Endodermal cell (in vitro differentiated cells): ENCODE data around the gene RBM47. TPM values are rescaled to one million over a fixed set of nuclear protein-coding genes. Genes with fewer than 3 reads are reported as not detected.

Experiments used
- DNase-seq: peaks from one replicate; pipeline ENCODE4 v3.0.0-alpha.2; 2017
- H3K27ac ChIP-seq: 2 replicates; pipeline ENCODE4 v1.5.1; 2013; ENCODE audit warnings: mild to moderate bottlenecking, low read depth, low read length, moderate library complexity
- H3K27me3 ChIP-seq: 2 replicates; pipeline ENCODE4 v1.6.1; 2013; ENCODE audit warnings: mild to moderate bottlenecking, low read length, moderate library complexity; ENCODE audit not compliant: insufficient read depth, control insufficient read depth, poor library complexity, severe bottlenecking
- H3K36me3 ChIP-seq: 2 replicates; pipeline ENCODE4 v1.7.0; 2013; ENCODE audit warnings: mild to moderate bottlenecking, low read length, moderate library complexity; ENCODE audit not compliant: control insufficient read depth, insufficient read depth
- H3K4me1 ChIP-seq: one replicate; pipeline ENCODE4 v1.7.0; 2013; ENCODE audit warnings: low read length; ENCODE audit not compliant: control insufficient read depth, insufficient read depth
- H3K4me3 ChIP-seq: 2 replicates; pipeline ENCODE4 v1.5.1; 2013; ENCODE audit warnings: mild to moderate bottlenecking, low read length, moderate library complexity
- H3K9ac ChIP-seq: 2 replicates; pipeline ENCODE4 v1.6.1; 2013; ENCODE audit warnings: mild to moderate bottlenecking, low read length, moderate library complexity; ENCODE audit not compliant: poor library complexity, severe bottlenecking; ENCODE audit errors: extremely low read depth
- H3K9me3 ChIP-seq: 2 replicates; pipeline ENCODE4 v1.6.1; 2013; ENCODE audit warnings: mild to moderate bottlenecking, low read length, moderate library complexity; ENCODE audit not compliant: control insufficient read depth
- H3K27ac Mint-ChIP-seq: 2 replicates; pipeline ENCODE4 v1.8.0; 2020; ENCODE audit warnings: mixed read lengths
- H3K27me3 Mint-ChIP-seq: 2 replicates; pipeline ENCODE4 v1.8.0; 2021; ENCODE audit warnings: mild to moderate bottlenecking, mixed read lengths; ENCODE audit not compliant: insufficient read depth
- H3K36me3 Mint-ChIP-seq: 2 replicates; pipeline ENCODE4 v1.8.0; 2020; ENCODE audit warnings: low read depth, mixed read lengths
- H3K4me1 Mint-ChIP-seq: 2 replicates; pipeline ENCODE4 v1.8.0; 2020; ENCODE audit warnings: mixed read lengths
- H3K4me3 Mint-ChIP-seq: 2 replicates; pipeline ENCODE4 v1.8.0; 2020; ENCODE audit warnings: mild to moderate bottlenecking, moderate library complexity, mixed read lengths
- H3K9me3 Mint-ChIP-seq: 2 replicates; pipeline ENCODE4 v1.8.0; 2020; ENCODE audit warnings: mild to moderate bottlenecking, mixed read lengths
- CTCF ChIP-seq: fragments of 200-600 bp; sonication (generic); conservative IDR thresholded peaks from 2 replicates; pipeline ENCODE4 v1.5.0; 2021; ENCODE audit warnings: antibody characterized with exemption, mild to moderate bottlenecking
- WGBS, 2 experiments: methylation state at CpG; one replicate each; pipeline versions ENCODE4 v1.1.5 to v1.1.7; 2013; ENCODE audit warnings: missing lambda C conversion rate in 2 of 2, mixed read lengths in 1 of 2; ENCODE audit not compliant: insufficient coverage in 1 of 2, insufficient read length in 1 of 2; 5-methylcytosine and 5-hydroxymethylcytosine counted together
- total RNA-seq, 2 donors: library from RNA; stranded (reverse); fragmentation: NEBNext Ultra II Directional in 1 of 2; extraction: Animal tissue kit (Norgen Biotek cat#: 25700) in 1 of 2; gene quantifications; 2 replicates in 1 of 2; 3 replicates in 1 of 2; pipeline ENCODE4 v1.2.1, GENCODE V29; 2021

The RBM47 gene
- total RNA-seq, 2 donors from 2014 or later: 71.7 to 90.6 TPM

- Mint-ChIP-seq H3K27ac (no peak overlapping the region), H3K36me3 (no peaks in the 10 kb centered on the region), H3K4me3 (no peak overlapping the region), H3K9me3 (no peaks in the 10 kb centered on the region), H3K4me1 (peaks cover 2% of the 10 kb centered on the region), H3K27me3 (no peaks in the 10 kb centered on the region)
- Histone ChIP-seq H3K4me1 (no peaks in the 10 kb centered on the region), H3K4me3 (no peak overlapping the region), H3K27me3 (no peaks in the 10 kb centered on the region), H3K36me3 (no peaks in the 10 kb centered on the region), H3K9ac (no peak overlapping the region), H3K9me3 (no peaks in the 10 kb centered on the region), H3K27ac (no peak overlapping the region)
- DNase-seq: no peak
- TF ChIP-seq CTCF: no peak
- 96% methylated on average over 3 of the region's 4 CpGs; no CpG with 5 or more reads in 1 of the 2 experiments for WGBS, 2 experiments
Measured at GRCh38 chr4:40389986-40390385, 239.7 kb downstream of the RBM47 start.

GRCh38 chr4:40388239-40388638, 241.4 kb downstream of the RBM47 start:
- H3K27me3 ChIP-seq: no peaks in the 10 kb centered on the region
- Mint-ChIP-seq H3K27ac (no peak overlapping the region), H3K4me3 (no peak overlapping the region), H3K36me3 (no peaks in the 10 kb centered on the region), H3K4me1 (peaks cover 2% of the 10 kb centered on the region), H3K9me3 (no peaks in the 10 kb centered on the region), H3K27me3 (no peaks in the 10 kb centered on the region)
- H3K4me3 ChIP-seq: no peak overlapping the region
- TF ChIP-seq CTCF: peak; percentile 26
- no peak overlapping the region for H3K27ac ChIP-seq
- no peaks in the 10 kb centered on the region for H3K4me1 ChIP-seq
- peak; percentile 68 for DNase-seq
- no peaks in the 10 kb centered on the region for H3K9me3 ChIP-seq
- H3K9ac ChIP-seq: no peak overlapping the region
- 73 to 74% methylated on average over 5 of the region's 6 CpGs for WGBS, 2 experiments
- H3K36me3 ChIP-seq: no peaks in the 10 kb centered on the region

GRCh38 chr4:40380647-40381046, 249.0 kb downstream of the RBM47 start:
- H3K27ac Mint-ChIP-seq: no peak overlapping the region
- Histone ChIP-seq H3K9me3 (no peaks in the 10 kb centered on the region), H3K27ac (no peak overlapping the region), H3K4me3 (no peak overlapping the region), H3K27me3 (no peaks in the 10 kb centered on the region), H3K4me1 (no peaks in the 10 kb centered on the region), H3K9ac (no peak overlapping the region), H3K36me3 (no peaks in the 10 kb centered on the region)
- no peaks in the 10 kb centered on the region for H3K36me3 Mint-ChIP-seq
- no peak for DNase-seq
- no peak for TF ChIP-seq CTCF
- 67 to 77% methylated on average over 3 to 5 of the region's 5 CpGs for WGBS, 2 experiments
- H3K27me3 Mint-ChIP-seq: no peaks in the 10 kb centered on the region
- H3K4me1 Mint-ChIP-seq: peaks cover 15% of the 10 kb centered on the region
- no peaks in the 10 kb centered on the region for H3K9me3 Mint-ChIP-seq
- H3K4me3 Mint-ChIP-seq: no peak overlapping the region
